ENCODE measurements around the gene TTC28. TPM values are rescaled to one million over a fixed set of nuclear protein-coding genes. Genes with fewer than 3 reads are reported as not detected.

The TTC28 gene
- total and polyA plus RNA-seq, 12 donors = 2.1 to 27.7 (median 20.4) TPM

GRCh38 chr22:28548406-28548805 lies 131.2 kb downstream of the TTC28 start:
- Histone ChIP-seq H3K9me3 (peaks cover 0 to 7% (median 0%) of the 10 kb centered on the region in 11 donors), H3K4me3 (no peak overlapping the region), H3K36me3 (no peaks in the 10 kb centered on the region), H3K4me1 (peaks cover 0 to 4% (median 0%) of the 10 kb centered on the region in 9 donors), H3K27ac (no peak overlapping the region), H3K27me3 (no peaks in the 10 kb centered on the region)
- WGBS, 2 donors = 97 to 98% methylated on average over 2 of the region's 2 CpGs
- TF ChIP-seq CTCF (IDR thresholded peaks at IDR 0.05) = no peak
- ATAC-seq = no peak
- DNase-seq = no peak
- intact Hi-C loops (cut with DNase I) = no loop called here

DNA sequence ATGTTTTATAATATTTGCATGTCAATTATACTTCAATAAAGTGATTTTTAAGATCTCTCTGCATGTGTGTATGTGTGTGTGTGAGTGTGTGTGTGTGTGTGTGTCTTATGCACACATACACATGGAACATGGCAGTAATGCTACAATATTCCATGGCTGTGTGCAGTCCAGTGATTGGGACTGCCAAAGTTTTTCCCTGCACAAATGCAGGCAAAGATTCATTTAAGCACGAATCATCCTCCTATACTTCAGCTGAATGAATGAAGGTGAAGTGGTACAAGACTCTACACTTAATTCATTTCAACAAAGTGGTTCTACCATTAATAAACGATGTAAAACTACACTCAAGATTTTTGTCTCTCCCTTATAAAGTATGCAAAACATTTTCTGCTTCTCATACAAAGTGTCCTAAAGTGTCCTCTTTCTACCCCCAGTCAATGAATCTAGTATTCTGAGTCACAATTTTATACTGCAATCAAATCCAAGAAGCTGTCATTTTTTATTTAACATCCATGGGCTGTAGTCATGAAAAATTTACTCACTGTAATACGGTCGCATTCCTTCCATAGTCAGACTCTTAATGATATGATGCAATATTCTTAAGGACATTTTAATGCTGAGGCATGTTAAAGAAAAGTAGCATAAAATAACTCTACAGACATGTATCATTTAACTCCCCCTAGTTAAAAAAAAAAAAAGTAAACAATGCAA lies 132.4 kb downstream of the TTC28 start:
- intact Hi-C loops (cut with DNase I) = no loop called here
- Histone ChIP-seq H3K4me1 (peaks cover 0 to 4% (median 0%) of the 10 kb centered on the region in 9 donors), H3K36me3 (no peaks in the 10 kb centered on the region), H3K4me3 (no peak overlapping the region), H3K27ac (no peak overlapping the region), H3K27me3 (no peaks in the 10 kb centered on the region), H3K9me3 (peaks cover 0 to 14% (median 8%) of the 10 kb centered on the region in 11 donors)
- 71 to 73% methylated on average over 4 of the region's 4 CpGs for WGBS, 2 donors
- DNase-seq (no peak), ATAC-seq (no peak)
- TF ChIP-seq CTCF (IDR thresholded peaks at IDR 0.05) = no peak

DNA sequence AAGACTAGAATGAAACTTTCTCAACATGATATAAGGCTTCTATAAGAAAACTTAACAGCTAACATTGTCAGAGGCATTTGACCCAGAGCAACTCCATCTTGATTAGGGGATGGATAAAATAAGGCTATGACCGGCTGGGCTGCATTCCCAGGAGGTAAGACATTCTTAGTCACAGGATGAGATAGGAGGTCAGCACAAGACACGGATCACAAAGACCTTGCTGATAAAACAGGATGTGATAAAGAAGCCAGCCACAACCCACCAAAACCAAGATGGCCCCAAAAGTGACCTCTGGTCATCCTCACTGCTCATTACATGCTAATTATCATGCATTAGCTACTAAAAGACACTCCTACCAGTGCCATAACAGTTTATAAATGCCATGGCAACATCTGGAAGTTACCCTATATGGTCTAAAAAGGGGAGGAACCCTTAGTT lies 135.2 kb downstream of the TTC28 start:
- Histone ChIP-seq H3K36me3 (no peaks in the 10 kb centered on the region), H3K27me3 (no peaks in the 10 kb centered on the region), H3K9me3 (peaks cover 0 to 18% (median 9%) of the 10 kb centered on the region in 11 donors), H3K4me3 (no peak overlapping the region), H3K4me1 (peaks cover 0 to 4% (median 0%) of the 10 kb centered on the region in 9 donors), H3K27ac (no peak overlapping the region)
- intact Hi-C loops (cut with DNase I) = no loop called here
- ATAC-seq = no peak
- TF ChIP-seq CTCF (IDR thresholded peaks at IDR 0.05) = no peak
- WGBS, 2 donors = 35 to 53% methylated on average over 2 of the region's 2 CpGs
- DNase-seq = no peak

- peaks cover 0 to 18% (median 9%) of the 10 kb centered on the region in 11 donors for H3K9me3 ChIP-seq
- ATAC-seq (no peak), DNase-seq (no peak)
- H3K27ac ChIP-seq = no peak overlapping the region
- H3K4me1 ChIP-seq = peaks cover 0 to 4% (median 0%) of the 10 kb centered on the region in 9 donors
- no peaks in the 10 kb centered on the region for H3K27me3 ChIP-seq
- WGBS, 2 donors = 96 to 97% methylated on average over 1 of the region's 1 CpG
- no peak for TF ChIP-seq CTCF (IDR thresholded peaks at IDR 0.05)
- intact Hi-C loops (cut with DNase I) = no loop called here
- H3K36me3 ChIP-seq = no peaks in the 10 kb centered on the region
- no peak overlapping the region for H3K4me3 ChIP-seq
Observed at GRCh38 chr22:28542980-28543621, 136.5 kb downstream of the TTC28 start.
